GM18951 (cell line): ENCODE measurements around the gene TTYH3.

ENCODE experiments used
- POLR2A ChIP-seq: IDR thresholded peaks from 4 replicates; pipeline ENCODE4 v1.6.1; 2011; ENCODE audit warnings: mild to moderate bottlenecking; ENCODE audit not compliant: insufficient read length, insufficient read depth; ENCODE audit errors: extremely low read depth
- in situ Hi-C: fragments of 300-500 bp; cut with MboI; formaldehyde crosslinking; loops from one replicate; pipeline ENCODE4 v1.12.0; 2022; ENCODE audit warnings: low sequenced_read_pairs, mixed read lengths, inconsistent platforms; ENCODE audit not compliant: unreplicated experiment

The TTYH3 gene

DNA sequence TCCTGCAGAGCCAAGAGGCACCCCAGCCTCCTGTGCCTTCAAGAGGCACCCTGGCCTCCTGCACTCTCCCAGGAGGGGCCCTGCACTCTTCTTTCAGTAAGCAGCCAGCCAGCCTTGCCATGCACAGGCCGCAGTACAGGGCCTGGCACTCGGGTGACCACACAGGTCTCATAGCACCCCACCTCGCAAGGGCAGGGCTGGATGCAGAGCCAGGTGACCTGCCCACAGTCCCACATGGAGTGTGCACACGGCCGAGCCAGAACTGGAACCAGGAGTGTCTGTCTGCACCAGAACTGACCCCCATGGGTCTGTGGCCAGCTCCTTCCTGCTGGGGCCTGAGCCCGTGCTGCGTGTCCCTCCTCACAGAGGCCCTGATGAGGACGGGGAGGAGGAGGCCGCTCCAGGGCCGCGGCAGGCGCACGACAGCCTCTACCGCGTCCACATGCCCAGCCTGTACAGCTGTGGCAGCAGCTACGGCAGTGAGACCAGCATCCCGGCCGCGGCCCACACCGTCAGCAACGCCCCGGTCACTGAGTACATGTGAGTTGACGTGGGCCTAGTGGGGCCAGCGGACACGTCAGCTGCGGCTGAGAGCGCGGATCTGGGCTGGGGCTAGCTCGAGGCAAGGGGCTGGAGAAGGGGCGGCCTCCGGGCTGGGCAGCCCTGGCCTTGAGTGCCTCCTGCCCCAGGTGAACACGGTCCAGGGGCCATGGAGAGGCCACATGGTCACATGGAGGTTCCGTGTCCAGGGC lies 26.3 kb downstream of the TTYH3 start:
- no peak for TF ChIP-seq POLR2A
- in situ Hi-C loops, result no loop called here

DNA sequence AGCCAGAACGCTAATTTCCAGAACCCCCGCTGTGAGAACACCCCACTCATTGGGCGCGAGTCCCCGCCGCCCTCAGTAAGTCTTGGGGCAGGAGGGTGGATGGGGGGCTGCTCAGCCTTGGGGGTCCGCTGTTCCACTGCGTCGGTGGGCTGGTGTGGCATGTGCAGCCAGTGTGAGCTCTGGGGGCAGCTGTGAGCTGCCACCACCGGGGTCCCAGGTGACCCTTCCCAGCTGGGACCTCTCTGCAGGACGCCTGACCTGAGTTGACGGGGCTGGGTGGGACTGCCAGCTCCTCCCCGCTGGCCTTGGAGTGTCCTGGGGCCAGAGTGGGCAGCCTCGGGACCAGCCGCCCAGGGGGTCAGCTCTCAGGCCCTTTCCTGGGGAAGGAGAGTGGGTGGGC lies 27.2 kb downstream of the TTYH3 start:
- TF ChIP-seq POLR2A, result no peak
- in situ Hi-C loops, result no loop called here

- TF ChIP-seq POLR2A, result no peak
- in situ Hi-C loops, result no loop called here
These were observed 28.0 kb downstream of the TTYH3 start for GRCh38 chr7:2659556-2660358.

GRCh38 chr7:2660359-2661095 lies 28.7 kb downstream of the TTYH3 start:
- TF ChIP-seq POLR2A, result no peak
- in situ Hi-C loops, result no loop called here

DNA sequence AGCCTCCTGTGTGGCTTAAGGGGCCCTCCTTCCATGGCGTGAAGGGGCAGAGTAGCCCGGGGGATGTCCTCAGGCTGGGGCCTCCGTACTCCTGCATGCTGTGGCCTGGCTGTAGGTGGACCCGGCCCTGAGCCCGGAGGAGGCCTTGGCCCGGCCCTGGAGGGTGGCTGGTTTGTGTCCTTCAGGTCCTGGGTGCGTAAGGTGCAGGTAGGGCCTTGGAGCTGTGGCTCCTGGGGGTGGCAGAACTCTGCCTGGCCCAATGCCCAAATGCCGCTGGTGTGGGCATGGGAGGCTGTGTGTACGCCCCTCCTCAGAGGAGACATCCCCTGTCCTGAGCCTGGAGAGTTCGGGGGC lies 29.3 kb downstream of the TTYH3 start:
- in situ Hi-C loops, result no loop called here
- TF ChIP-seq POLR2A, result no peak

DNA sequence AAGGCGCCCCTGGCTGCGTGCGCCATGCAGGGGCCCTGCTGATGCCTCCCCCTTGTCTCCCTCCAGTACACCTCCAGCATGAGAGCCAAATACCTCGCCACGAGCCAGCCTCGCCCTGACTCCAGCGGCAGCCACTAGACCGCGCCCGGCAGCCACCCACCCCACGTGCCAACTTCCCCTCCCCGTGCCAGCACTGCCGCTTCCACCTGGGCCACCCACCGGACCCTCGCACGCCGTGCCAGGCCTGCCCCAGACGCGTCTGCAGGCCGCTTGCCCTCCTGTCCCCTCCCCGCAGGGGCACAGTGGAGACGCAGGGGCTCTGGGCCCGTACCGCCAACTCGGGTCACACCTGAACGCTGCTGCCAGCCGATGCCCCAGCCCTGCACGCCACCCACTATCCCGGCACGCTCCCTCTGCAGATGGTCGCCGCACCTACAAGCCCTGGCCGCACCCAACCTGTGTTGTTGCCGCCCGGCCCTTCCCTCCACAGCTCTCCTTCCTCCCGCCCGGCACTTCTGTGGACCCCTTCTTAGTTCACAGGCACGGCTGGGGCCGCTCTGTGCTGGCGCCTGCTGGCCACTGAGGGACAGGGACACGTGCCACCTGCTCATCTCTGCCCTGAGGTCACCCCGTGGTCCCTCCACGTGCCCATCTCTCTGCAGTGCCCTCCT lies 30.0 kb downstream of the TTYH3 start:
- in situ Hi-C loops, result no loop called here
- TF ChIP-seq POLR2A, result no peak

- TF ChIP-seq POLR2A, result no peak
- in situ Hi-C loops, result no loop called here
These were observed 30.7 kb downstream of the TTYH3 start for GRCh38 chr7:2662273-2663120.

- no peak for TF ChIP-seq POLR2A
- in situ Hi-C loops, result no loop called here
These were observed 31.5 kb downstream of the TTYH3 start for GRCh38 chr7:2663121-2663886.

DNA sequence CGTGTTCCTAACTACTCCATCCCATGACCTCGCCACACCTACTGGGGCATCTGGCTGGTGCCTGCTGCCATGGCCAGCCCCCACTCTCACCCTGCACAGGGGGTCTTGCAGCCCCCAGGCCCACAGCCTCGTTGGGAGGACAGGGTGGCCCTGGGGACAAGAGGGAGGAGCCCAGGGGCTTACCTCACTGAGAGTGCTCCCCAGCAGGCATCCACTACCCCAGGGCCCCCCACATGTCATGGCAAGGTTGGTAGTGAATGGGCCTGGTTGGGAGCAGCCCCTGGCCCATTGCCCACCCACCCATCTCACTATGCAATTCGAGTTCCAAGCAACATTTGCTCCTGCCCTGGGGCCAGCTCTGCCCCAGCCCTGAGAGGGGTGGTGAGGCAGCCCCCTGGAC lies 32.2 kb downstream of the TTYH3 start:
- in situ Hi-C loops, result no loop called here
- no peak for TF ChIP-seq POLR2A

GRCh38 chr7:2665359-2665791 lies 33.6 kb downstream of the TTYH3 start:
- TF ChIP-seq POLR2A, result no peak
- in situ Hi-C loops, result no loop called here

DNA sequence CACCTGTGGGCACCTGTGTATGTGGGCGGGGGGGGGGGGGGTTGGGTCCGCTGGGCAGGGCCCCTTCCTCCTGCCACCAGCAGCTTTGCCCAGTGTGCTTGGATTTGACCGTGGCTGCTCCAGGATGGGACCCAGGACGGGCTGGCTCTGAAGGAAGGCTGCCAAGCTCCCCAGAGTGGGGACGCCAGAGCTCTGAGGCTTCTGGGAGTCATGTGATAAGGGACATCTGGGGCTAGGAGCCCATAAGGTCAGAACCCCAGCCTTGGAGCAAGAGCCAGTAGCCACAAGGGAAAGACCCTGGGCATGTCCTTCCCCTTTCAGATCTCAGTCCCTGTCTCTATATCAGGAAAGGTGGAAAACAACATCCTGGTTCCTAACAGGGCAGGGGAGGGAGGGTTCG lies 34.4 kb downstream of the TTYH3 start:
- no peak for TF ChIP-seq POLR2A
- in situ Hi-C loops, result no loop called here
